ENCODE measurements around the gene EIF3B.
"Not testable (repeated sequence)": the region's sequence is repeated elsewhere in the genome, so short reads cannot be mapped to it uniquely, and the experiment has no call there.

Gene EIF3B

DNA sequence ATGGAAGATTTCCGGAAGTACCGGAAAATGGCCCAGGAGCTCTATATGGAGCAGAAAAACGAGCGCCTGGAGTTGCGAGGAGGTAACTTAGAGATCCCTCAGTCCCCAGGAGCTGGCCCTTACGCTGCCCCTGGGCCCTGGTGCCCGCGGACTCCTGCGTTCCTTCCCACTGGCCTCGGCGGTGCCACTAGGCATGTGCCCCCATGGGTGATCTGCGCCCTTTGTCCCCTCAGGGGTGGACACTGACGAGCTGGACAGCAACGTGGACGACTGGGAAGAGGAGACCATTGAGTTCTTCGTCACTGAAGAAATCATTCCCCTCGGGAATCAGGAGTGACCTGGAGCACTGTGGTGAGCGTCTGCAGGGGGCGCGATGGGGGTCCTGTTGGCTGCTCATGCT, 24.5 kb downstream of the EIF3B start:
- no peak for DNase-seq

DNA sequence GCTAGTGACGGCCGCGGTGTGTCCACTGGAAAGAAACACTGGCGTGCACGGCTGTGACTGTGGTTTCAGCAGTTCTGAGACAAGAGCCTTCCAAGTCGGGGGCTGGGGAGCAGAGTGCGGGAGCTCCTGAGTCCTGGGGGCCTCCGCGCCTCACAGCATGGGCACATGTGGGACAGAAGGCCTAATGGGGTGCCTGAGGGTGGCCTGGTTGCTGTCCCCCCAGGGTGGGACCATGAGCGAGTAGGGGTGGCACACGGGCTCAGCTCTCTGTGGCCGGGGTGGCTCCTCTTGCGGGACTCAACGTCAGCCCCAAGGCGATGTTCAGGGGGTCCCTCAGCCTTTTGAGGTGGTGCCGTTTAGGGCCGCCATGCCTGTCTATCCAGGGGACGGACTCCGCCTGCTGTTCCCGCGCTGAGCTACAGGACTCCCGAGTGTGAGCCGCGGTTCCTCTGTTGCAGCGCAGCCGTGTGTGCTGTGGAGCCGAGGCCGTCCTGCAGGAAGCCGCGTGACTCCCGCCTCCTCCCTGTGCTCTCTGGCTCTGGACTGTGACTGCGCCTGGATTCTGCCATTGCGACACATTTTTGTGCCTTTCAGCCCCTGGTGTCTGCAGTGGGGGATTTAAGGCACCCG, 25.3 kb downstream of the EIF3B start:
- DNase-seq, result no peak

DNA sequence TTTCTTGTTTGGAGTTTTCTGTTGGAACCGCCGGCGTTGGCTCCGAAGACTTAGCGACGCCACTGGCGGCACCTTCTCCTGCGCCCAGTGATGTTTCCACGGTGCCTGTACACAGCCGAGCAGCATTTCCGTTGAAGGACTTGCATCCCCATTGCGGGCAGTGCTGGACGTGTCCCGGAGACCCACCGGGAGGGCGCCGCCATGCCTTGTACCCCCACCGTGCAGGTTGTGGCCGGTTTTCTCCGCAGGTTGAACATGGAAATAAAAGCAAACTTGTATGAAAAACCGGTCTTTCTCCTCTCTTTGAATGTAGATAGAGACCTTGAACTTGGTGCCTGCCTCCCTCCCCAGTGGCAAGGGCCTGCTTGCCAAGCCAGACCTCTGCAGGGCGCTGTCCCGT, 25.8 kb downstream of the EIF3B start:
- DNase-seq, result no peak

DNA sequence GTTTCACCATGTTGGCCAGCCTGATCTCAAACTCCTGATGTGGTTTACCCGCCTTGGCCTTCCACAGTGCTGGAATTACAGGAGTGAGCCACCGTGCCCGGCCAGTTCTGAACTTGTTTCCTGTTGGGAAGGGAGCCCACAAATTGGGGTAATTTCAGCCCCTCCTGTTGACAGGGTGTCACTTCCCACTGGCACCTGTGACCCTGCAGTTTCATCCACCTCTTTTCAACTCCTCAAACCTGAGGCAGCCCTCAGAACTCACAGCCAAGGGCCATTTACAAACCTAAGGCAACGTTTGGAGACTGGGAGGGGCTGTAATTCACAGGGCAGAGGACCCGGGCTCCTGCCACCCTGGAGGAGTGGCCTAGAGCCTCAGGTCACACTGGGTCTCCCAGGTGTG, 26.6 kb downstream of the EIF3B start:
- no peak for DNase-seq

DNA sequence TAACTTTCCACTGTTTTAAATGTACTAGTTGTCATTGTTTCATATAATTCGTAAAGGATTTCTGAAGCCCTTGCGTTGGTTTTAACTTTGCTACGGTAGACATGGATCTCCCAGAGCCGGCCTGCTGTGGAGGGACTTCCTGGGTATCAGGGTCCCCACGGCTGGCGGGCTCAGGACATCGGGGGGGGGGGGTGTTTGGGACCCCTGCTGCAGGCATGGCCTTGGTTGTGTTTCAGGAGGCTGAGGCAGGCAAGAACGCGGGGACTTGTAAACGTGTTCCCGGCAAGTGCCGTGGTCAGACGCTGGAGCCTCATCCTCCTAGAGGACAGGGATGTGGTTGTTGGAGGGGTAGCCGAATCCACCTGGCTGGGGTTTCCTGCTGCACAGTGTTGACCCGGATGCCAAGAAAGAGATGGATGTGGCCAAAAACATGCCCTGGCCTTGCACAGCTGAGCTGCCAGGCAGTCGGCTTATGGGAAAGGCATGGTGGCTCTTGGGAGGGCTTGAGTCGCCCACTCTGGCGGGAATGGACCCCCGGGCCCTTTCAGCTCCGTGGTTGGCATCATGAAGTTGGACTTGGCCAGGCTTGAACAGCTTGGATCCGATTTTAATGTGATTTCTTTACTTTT, 27.4 kb downstream of the EIF3B start:
- no peak for DNase-seq

DNA sequence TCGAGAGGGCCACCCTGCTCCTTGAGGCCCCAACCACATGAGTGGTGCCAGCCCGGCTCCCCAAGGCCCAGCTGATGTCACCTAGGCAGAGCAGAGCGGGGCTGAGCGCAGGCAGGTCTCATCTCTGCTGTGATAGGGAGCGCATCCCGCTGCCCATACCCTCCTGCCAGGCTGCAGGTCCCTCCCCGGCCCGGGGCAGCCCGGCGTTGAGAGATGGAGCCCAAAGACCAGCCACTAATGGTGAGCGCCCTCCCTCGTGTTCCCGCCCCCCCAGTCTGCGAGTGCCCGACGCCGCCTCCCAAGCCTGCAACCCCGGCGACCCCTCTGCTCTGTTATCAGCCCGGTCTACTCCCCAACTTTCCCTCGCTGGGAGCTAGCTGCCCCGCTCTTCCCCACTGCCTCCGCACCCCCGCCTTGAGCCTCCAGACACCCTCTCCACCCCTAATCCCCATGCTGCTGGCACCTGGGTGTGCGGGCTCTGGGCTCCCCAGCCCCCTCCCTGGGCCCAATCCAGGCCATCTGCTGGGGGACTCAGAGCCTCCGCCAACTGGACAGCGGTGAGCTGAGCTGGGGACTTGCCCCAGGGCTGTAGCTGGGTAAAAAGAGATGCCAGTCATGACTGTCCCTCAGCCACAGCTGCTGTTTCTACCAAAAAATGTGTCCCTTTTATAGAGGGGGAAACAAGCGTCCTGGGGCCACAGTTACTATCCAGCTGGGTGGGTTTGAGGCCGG, 29.1 kb downstream of the EIF3B start:
- DNase-seq, result no peak

DNA sequence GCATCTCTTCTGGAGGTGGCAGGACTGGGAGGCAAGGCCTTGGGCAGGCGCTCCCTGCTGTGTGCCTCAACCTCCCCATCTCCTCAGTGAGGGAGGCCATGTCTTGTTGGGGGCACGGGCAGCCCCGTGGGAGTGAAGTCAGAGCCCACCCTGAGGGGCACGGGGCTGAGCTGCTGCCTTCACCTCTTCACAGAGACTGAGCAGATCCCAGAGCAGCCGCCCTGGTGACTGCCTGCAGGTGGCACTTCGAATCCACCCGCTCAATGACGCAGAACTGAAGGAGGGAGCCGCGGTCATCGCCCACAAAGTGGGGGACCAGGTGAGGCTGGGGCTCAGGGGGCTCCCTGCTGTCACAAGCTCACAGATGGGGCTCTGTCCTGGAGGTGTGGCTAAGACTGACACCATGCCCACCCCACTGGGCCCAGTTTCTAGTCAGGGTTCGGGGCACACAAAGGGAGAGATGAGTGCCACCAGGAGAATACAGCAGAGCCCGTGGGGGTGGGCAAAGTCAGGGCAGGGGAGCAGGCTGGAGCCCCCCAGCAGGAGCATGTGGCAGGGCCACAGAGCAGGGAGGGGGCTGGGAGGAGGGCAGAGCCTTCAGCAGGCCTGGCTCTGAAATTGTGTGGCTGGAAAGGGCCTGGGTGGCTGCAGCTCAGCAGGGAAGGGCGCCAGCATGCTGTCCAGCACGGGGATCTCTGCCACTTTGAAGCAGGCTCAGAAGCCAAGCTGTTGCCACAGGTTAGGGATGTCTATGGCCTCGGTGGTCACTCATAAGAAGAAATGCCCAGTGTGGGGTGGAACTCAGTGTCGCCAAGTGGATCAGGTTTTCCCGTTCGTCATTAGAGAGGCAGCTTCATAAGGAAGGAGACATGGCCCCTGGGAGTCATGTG, 30.0 kb downstream of the EIF3B start:
- no peak for DNase-seq

DNA sequence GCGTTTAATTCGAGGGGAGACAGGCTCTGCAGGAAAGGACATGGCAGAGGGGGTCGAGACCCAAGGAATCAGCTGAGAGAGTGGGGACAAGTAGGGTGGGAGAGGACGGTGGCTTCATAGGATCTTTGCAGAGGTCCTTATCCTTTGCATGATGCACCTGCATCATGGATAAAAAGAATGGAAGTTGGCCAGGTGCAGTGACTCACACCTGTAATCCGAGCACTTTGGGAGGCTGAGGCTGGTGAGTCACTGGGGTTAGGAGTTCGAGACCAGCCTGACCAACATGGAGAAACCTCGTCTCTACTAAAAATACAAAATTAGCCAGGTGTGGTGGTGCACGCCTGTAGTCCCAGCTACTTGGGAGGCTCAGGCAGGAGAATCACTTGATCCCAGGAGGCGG, 31.5 kb downstream of the EIF3B start:
- DNase-seq, result not testable (repeated sequence)

DNA sequence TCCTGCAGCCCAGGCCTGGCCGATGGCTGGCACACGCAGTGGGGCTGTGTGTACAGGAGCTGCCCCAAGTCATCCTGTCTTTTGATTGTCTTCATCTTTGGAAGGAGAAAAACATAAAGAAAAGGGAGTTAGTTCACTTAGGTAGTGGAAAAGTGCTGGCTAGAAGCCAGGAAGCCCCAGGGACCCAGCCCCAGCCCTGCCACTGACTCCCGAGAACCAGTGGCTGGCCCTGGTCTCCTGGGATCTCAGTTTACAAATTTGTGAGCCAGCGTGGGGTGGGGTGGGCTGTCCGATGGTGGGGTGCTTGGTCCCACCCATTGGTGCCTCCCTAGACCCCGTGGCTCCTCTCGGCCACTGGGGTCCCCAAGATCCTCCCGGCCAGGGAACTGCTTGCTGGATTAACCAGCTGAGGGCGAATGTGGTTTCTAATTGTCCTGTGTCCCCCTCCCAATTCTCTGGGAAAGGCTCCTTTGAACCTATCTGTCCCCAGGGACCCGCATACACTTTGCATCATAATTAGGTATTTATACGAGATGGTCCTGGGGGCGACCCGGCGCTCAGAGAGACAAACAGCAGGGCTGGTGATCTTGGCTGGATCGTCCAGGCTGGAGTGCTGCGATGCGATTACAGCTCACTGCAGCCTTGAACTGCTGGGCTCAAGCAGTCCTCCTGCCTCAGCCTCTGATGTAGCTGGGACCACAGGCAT, 32.5 kb downstream of the EIF3B start:
- DNase-seq, result no peak

DNA sequence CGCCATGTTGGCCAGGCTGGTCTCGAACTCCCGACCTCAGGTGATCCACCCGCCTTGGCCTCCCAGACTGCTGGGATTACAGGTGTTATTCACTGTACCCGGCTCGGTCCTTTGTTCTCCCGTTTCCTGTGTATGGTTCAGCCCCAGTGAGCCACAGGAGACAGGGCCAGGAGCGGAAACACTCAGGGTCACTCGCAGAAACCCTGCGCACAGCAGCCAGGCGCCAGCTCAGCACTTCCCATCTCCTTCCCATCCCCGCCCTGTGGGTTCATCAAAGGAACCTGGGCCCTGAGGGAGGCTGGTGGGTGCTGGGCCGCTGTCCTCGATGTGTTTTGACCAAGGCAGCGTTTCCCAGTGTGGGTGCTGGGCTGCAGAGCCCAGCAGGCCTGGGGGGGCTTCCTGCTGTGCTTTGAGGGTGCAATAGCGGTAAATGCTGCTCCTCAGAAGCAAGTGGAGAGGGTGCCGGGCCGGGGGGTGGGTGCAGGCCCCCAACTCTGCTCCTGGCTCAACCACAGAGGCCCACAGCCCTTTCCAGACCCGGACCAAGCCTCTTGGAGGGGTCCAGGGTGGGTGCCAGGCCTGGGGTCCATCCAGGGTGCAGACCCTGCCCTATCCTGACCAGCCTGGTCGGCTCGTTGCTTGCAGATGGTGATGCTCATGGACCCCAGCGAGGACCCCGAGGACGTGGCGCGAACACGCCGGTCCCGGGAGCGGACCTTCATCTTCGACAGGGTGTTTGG, 33.4 kb downstream of the EIF3B start:
- DNase-seq, result peak; percentile 42

DNA sequence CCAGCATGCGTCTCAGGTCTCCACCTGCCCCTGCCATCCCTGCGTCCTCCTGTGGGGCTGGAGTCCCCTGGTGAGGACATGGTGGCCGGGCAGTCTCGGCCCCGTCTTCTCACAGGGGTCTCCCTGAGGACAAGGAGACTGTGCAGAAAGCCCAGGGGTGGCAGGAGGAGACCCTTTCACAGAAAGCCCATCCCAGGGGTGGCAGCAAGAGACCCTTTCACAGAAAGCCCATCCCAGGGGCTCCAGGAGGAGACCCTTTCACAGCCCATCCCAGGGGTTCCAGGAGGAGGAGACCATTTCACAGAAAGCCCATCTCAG, 34.0 kb downstream of the EIF3B start:
- DNase-seq, result no peak

DNA sequence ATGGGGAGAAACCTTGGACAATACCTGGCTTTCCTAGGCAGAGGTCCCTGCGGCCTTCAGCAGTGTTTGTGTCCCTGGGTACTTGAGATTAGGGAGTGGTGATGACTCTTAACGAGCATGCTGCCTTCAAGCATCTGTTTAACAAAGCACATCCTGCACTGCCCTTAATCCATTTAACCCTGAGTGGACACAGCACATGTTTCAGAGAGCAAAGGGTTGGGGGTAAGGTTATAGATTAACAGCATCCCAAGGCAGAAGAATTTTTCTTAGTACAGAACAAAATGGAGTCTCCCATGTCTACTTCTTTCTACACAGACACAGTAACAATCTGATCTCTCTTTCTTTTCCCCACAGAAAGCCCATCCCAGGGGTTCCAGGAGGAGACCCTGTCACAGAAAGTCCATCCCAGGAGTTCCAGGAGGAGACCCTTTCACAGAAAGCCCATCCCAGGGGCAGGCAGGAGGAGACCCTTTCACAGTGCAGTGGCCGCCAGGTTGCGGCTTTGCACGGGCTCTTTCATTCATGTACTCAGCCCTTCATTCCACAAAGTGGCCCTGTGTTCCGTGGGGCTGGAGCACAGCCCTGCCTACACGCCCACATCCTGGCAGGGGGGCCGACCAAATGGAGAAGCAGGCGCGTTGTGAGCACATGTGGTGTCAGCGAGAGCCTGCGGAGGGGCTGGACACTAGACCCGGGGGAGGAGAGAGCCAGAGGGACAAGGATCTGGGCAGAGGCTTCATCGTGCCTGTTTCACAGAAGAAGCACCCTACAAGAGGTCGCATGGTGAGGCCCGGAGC, 35.6 kb downstream of the EIF3B start:
- DNase-seq, result peak; percentile 73

DNA sequence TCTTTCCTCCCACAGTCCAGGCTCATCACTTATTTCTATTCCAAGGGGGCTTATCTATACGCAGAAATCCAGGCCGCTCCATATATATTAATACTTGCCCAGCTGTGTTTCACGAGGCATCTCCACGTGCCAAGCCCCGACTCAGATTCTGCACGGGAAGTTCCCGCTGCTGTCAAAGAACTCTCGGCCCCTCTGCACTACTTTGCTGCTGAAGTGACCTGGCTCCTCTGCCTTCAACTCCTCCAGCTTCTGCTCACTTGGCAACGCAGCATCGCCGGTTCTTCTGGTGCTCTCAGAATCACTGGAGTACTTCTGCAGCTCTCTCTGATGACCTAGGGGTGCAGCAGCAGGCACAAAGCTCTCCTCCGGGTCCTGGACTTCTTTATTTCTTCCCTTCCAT, 39.1 kb downstream of the EIF3B start:
- peak; percentile 39 for DNase-seq

DNA sequence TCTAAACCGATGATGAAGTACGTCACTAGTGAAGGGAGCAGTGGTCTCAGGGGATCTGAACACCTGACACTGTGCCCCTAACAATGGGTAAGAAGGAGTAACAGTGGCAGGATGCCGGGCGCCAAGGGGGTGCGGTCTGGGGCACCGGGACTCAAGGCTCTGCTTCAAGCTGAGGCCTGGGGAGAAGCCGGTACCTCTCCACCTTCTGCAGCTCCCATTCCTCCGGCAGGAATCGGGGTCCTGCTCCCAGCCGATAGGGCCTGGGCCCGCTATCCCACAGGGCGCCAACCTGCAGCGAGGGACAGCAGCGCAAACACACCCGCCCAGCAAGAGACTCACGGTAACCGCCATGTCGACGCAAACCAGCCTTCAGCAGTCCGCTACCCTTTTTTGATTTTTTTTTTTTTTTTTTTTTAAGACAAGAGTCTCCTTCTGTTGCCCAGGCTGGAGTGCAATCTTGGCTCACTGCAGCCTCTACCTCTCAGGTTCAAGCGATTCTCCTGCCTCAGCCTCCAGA, 40.0 kb downstream of the EIF3B start:
- DNase-seq, result no peak

DNA sequence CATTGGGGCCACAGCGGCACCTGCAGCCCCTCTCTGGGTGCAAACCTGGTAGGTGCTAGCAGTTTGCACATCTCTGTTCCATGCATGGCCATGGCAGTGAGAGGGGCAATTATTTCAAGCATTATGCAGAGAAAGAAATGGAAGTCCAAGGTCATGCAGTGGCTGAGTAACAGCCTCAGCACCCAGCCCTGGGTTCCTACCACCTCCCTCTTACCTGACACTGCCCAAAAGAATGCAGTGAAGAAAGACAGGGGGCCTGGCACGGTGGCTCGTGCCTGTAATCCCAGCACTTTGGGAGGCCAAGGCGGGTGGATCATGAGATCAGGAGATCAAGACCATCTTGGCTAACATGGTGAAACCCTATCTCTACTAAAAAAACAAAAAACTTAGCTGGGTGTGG, 43.9 kb downstream of the EIF3B start:
- no peak for DNase-seq

DNA sequence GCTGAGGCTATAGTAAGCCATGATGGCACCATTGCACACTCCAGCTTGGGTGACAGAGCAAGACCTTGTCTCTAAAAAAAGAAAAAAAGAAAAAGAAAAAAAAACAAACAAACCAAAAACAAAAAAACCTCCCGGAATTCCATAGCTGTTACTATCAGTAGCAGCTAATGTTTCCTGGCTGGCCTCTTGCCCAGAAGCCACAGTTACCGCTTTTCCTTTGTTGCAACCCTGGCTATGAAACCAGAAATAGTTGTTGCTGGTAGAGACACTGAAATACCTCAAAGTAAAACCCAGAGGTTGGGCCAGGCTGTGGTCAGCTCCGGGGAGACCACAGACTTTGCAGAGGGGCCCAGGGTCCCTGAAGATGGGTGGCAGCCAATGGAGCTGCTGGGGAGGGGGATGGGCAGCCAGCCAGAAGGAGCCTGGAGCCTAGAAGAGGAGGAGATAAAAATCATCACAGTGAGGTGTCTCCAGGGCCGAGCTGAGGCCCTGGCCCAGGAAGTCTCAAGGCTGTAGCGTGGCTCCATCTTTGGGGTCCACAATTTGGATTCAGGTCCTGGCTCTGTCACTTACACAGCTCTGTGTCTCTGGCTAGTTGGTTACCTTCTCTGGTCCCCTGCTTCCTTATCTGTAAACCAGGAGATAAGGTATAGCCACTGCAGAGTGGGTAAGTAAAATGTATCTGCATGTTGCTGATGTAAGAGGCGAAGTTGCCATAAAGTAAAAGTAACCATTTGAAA, 45.4 kb downstream of the EIF3B start:
- DNase-seq, result peak; percentile 83

DNA sequence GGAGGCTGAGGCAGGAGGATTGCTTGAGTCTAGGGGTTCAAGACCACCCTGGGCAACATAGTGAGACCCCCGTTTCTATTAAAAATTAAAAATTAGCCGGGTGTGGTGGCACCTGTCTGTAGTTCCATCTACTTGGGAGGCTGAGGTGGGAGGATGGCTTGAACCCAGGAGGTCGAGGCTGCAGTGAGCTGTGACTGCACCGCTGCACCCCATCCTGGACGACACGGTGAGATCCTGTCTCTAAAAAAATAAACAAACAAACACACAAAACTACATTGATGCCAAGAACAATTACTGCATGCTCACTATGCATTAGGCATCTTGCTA, 48.0 kb downstream of the EIF3B start:
- DNase-seq, result no peak

DNA sequence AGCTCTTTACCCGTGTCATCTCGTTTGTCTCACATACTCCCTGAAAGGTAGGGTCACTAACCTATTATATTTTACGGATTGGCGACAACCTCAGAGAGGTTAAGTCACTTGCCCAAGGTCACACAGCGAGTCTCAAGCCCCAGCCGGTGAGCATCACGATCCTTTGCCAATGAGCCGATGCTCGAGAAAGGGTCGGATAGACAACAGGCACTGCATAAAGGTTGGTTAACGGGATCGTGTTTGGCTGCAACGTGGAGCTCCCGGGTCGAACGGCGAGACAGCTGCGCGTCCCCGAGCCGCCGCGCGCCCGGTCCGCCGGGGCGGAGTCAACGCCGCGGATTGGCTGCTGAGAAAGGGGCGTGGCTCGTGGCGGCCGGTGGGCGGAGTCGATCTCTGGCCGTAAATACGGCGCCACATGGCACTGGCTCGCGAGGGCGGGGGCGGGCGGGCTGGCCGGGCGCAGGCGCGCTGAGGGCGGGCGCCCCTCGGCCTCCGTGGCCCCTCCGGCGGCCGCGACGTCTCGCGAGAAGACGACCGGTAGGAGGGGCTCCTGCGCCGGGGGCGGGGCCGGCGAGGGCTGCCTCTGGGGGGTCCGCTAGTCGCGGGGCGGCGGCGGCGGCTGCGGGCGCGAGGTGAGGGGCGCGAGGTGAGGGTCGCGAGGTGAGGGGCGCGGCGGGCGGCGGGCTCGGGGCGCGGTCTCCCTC, 48.5 kb downstream of the EIF3B start, which contains the start of gene CHST12:
CHST12 (plus strand) TSS at position 598 of the 704 bp plus-strand sequence. CDS start 29,029 bp downstream, outside the sequence.
- DNase-seq, result peak; percentile 96
